CMK (cell line): ENCODE measurements around the gene HIC1.

Experiments used
- DNase-seq: peaks from one replicate; pipeline ENCODE4 v3.0.0-alpha.2; 2010; ENCODE audit warnings: low read depth

The HIC1 gene

GRCh38 chr17:2044263-2044894 is 10.5 kb upstream of the HIC1 start:
- DNase-seq = no peak

- no peak for DNase-seq
Observed at GRCh38 chr17:2047590-2047989, 7.3 kb upstream of the HIC1 start.

- DNase-seq = no peak
Observed at GRCh38 chr17:2048805-2049204, 6.1 kb upstream of the HIC1 start.

GRCh38 chr17:2049333-2050299 is 5.3 kb upstream of the HIC1 start:
- DNase-seq = no peak

GRCh38 chr17:2050300-2051060 is 4.4 kb upstream of the HIC1 start:
- no peak for DNase-seq

GRCh38 chr17:2051061-2051932 is 3.6 kb upstream of the HIC1 start:
- no peak for DNase-seq

- no peak for DNase-seq
Observed at GRCh38 chr17:2051933-2052559, 2.9 kb upstream of the HIC1 start.

- no peak for DNase-seq
Observed at GRCh38 chr17:2053380-2054261, 1.3 kb upstream of the HIC1 start.

- DNase-seq = no peak
Observed at GRCh38 chr17:2054262-2054511, 716 bp upstream of the HIC1 start.

GRCh38 chr17:2055292-2056205 is 646 bp downstream of the HIC1 start:
- no peak for DNase-seq

- no peak for DNase-seq
Observed at GRCh38 chr17:2056206-2057174, 1.6 kb downstream of the HIC1 start.

- DNase-seq = no peak
Observed at GRCh38 chr17:2057175-2057759, 2.4 kb downstream of the HIC1 start.

GRCh38 chr17:2057760-2058585 is 3.1 kb downstream of the HIC1 start:
- no peak for DNase-seq

- DNase-seq = peak; percentile 66
Observed at GRCh38 chr17:2058586-2059546, 4.0 kb downstream of the HIC1 start.

GRCh38 chr17:2059547-2060384 is 4.9 kb downstream of the HIC1 start:
- DNase-seq = no peak
